ENCODE measurements around the gene IL15. TPM values are rescaled to one million over a fixed set of nuclear protein-coding genes. Genes with fewer than 3 reads are reported as not detected.

Gene IL15
- total and polyA plus RNA-seq, 2 of the 8 experiments (the other 6 are each of a cell fraction or from before 2014, with no cell fraction given) = 0.30 to 0.61 TPM

DNA sequence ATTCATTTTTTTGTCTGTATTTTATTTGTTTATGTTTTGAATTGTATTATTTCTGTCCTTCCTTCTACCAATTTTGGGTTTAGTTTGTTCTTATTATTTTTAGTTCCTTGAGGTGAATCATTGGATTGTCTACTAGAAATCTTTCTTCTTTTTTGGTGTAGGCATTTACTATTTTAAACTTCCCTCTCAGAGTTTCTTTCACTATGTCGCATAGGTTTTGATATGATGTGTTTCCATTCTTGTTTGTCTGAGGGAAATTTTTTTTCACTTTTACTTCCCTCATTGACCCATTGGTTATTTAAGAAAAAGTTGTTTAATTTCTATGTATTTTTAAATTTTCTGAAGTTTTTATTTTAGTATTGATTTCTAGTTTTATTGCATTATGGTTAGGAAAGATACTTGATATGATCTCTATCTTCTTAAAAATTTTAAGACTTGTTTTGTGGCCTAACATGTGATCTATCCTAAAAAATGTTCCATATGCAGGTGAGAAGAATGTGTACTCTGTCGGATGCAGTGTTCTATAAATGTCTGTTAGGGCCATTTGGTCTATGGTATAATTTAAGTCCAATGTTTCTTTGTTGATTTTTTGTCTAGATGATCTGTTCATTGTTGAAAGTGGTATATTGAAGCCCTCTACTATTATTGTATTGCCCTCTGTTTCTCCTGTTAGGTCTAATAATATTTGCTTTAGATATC, 68.8 kb downstream of the IL15 start:
- Histone ChIP-seq H3K14ac (ENCODE audit: insufficient read length) (no peak overlapping the region), H2AFZ (ENCODE audit: low read length) (no peak overlapping the region), H4K8ac (ENCODE audit: extremely low read depth, insufficient read depth, low read length) (no peak overlapping the region), H3K4me2 (ENCODE audit: insufficient read depth in 1 of 2, low read depth in 2 of 2, low read length in 2 of 2) (no peak overlapping the region), H3K9ac (replicated peaks in 1 of 4; ENCODE audit: extremely low read depth in 1 of 4, low read depth in 3 of 4, low read length in 3 of 4) (no peak overlapping the region), H3K4ac (replicated peaks; ENCODE audit: insufficient read length, low read depth, low read length) (no peak overlapping the region), H4K20me1 (replicated peaks in 1 of 2; ENCODE audit: control insufficient read depth in 1 of 2, insufficient read depth in 2 of 2, low read length in 2 of 2) (no peaks in the 10 kb centered on the region), H3K27ac (ENCODE audit: low read depth, low read length) (no peak overlapping the region), H2BK12ac (ENCODE audit: low read depth, low read length) (no peak overlapping the region), H3K79me2 (ENCODE audit: control insufficient read depth in 1 of 2, insufficient read depth in 2 of 2, low read length in 2 of 2) (no peaks in the 10 kb centered on the region), H3K9me3 (ENCODE audit: insufficient read depth in 2 of 2, low read depth in 1 of 2, low read length in 1 of 2) (no peaks in the 10 kb centered on the region; a peak in 1 of 4 replicates), H2BK120ac (replicated peaks; ENCODE audit: low read depth, low read length) (no peak overlapping the region), H2BK5ac (ENCODE audit: low read depth, low read length) (no peak overlapping the region), H3K4me3 (ENCODE audit: extremely low read depth in 1 of 4, insufficient read depth in 2 of 4, low read depth in 3 of 4, low read length in 4 of 4) (no peak overlapping the region), H3K23me2 (ENCODE audit: low read depth, low read length) (no peaks in the 10 kb centered on the region), H2BK20ac (ENCODE audit: low read length) (no peak overlapping the region), H2AK5ac (ENCODE audit: low read depth, low read length) (no peak overlapping the region), H2BK15ac (ENCODE audit: low read length) (no peak overlapping the region), H3K18ac (ENCODE audit: extremely low read depth, low read length) (no peak overlapping the region), H3K23ac (ENCODE audit: insufficient read length) (no peak overlapping the region), H4K91ac (replicated peaks; ENCODE audit: insufficient read length, low read length) (no peak overlapping the region), H3K36me3 (ENCODE audit: control insufficient read depth in 2 of 4, insufficient read depth in 4 of 4, low read length in 3 of 4) (no peaks in the 10 kb centered on the region), H3K79me1 (ENCODE audit: low read depth, low read length) (no peaks in the 10 kb centered on the region), H4K5ac (ENCODE audit: insufficient read length, low read depth, low read length) (no peak overlapping the region), H3K27me3 (replicated peaks in 1 of 4; ENCODE audit: control insufficient read depth in 3 of 4, extremely low read depth in 1 of 4, insufficient read depth in 3 of 4, low read length in 3 of 4) (no peaks in the 10 kb centered on the region), H3K56ac (replicated peaks; ENCODE audit: insufficient read length, low read depth, low read length) (no peak overlapping the region), H3K4me1 (replicated peaks in 1 of 4; ENCODE audit: control insufficient read depth in 3 of 4, insufficient read depth in 4 of 4, low read length in 3 of 4) (no peaks in the 10 kb centered on the region)
- CTCF ChIA-PET (ENCODE audit: partially characterized antibody) = no interaction called here
- DNase-seq (ENCODE audit: low read depth in 1 of 2, low spot score in 2 of 2) = no peak
- POLR2A ChIA-PET (ENCODE audit: partially characterized antibody) = no interaction called here
- whole genome bisulfite sequencing, 2 experiments (ENCODE audit: extremely low coverage in 1 of 2, insufficient coverage in 1 of 2, insufficient read length in 1 of 2, insufficient replicate concordance in 2 of 2, low coverage in 1 of 2, low lambda C conversion rate in 2 of 2, missing lambda C conversion rate in 1 of 2) = 94% methylated on average over 2 of the region's 2 CpGs; no CpG with 5 or more reads in 1 of the 2 experiments
- TF ChIP-seq SP2 (IDR thresholded peaks at IDR 0.05; ENCODE audit: low read length) (no peak), CTBP2 (IDR thresholded peaks at IDR 0.05; ENCODE audit: borderline replicate concordance, insufficient read depth, insufficient read length, low read length) (no peak), POLR2A (IDR thresholded peaks at IDR 0.05; ENCODE audit: control extremely low read depth in 1 of 2, low read depth in 2 of 2, low read length in 2 of 2) (no peak), KDM1A (IDR thresholded peaks at IDR 0.05; ENCODE audit: borderline replicate concordance, low read length) (no peak), SIX5 (IDR thresholded peaks at IDR 0.05; ENCODE audit: low read depth, low read length) (no peak), SIN3A (conservative IDR thresholded peaks at IDR 0.05 in 1 of 2, IDR thresholded peaks at IDR 0.05 in 1 of 2; ENCODE audit: low read depth in 1 of 2, low read length in 2 of 2) (no peak), RBBP5 (IDR thresholded peaks at IDR 0.05; ENCODE audit: borderline replicate concordance, low read depth, low read length) (no peak), CREB1 (IDR thresholded peaks at IDR 0.05) (no peak), POLR2AphosphoS5 (IDR thresholded peaks at IDR 0.05; ENCODE audit: low read depth, low read length) (no peak)
- TF ChIP-seq, protein P1, sequence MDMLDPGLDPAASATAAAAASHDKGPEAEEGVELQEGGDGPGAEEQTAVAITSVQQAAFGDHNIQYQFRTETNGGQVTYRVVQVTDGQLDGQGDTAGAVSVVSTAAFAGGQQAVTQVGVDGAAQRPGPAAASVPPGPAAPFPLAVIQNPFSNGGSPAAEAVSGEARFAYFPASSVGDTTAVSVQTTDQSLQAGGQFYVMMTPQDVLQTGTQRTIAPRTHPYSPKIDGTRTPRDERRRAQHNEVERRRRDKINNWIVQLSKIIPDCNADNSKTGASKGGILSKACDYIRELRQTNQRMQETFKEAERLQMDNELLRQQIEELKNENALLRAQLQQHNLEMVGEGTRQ (IDR thresholded peaks at IDR 0.05; ENCODE audit: low read length) = no peak
- TF ChIP-seq, protein P2, sequence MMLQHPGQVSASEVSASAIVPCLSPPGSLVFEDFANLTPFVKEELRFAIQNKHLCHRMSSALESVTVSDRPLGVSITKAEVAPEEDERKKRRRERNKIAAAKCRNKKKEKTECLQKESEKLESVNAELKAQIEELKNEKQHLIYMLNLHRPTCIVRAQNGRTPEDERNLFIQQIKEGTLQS (IDR thresholded peaks at IDR 0.05; ENCODE audit: insufficient read depth, low read depth, low read length) = no peak
- FAIRE-seq = no peak

Data from H1 (cell line).